Prostate gland (tissue), 2 donors: ENCODE data around the gene SCG5.

Source experiments
- POLR2A ChIP-seq: fragments of 450-650 bp; IDR thresholded peaks from one replicate; pipeline ENCODE4 v1.6.1; 2016; ENCODE audit warnings: antibody characterized with exemption, mild to moderate bottlenecking
- POLR2AphosphoS5 ChIP-seq: sonication (generic); formaldehyde crosslinking; IDR thresholded peaks from one replicate; pipeline ENCODE4 v1.6.1; 2017; ENCODE audit warnings: antibody characterized with exemption
- TF ChIP-seq, protein P1 (sequence below), 4 experiments: fragments of 200-600 bp in 2 of 4; fragments of 450-650 bp in 2 of 4; sonication (generic) in 2 of 4; IDR thresholded peaks; 1 replicate in 3 of 4; 2 replicates in 1 of 4; pipeline ENCODE4 v1.5.1; 2016 to 2019; ENCODE audit warnings: antibody characterized with exemption in 4 of 4, mild to moderate bottlenecking in 2 of 4, moderate library complexity in 2 of 4

DNA sequence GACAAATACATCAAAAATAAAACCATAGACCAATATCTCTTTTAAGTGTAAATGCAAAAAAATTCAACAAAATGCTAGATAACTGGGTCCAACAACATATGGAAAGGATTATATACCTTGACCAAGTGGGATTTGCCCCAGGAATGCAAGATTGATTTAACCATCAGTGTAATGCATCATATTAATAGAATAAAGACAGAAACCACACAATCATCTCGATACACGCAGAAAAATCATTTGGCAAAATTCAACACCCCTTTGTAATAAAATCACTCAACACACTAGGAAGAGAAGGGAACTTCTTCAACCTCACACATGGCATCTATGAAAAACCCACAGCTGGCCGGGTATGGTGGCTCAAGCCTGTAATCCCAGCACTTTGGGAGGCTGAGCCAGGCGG lies 95.8 kb downstream of the SCG5 start:
- TF ChIP-seq POLR2AphosphoS5, result no peak
- no peak for TF ChIP-seq POLR2A
- TF ChIP-seq, protein P1, sequence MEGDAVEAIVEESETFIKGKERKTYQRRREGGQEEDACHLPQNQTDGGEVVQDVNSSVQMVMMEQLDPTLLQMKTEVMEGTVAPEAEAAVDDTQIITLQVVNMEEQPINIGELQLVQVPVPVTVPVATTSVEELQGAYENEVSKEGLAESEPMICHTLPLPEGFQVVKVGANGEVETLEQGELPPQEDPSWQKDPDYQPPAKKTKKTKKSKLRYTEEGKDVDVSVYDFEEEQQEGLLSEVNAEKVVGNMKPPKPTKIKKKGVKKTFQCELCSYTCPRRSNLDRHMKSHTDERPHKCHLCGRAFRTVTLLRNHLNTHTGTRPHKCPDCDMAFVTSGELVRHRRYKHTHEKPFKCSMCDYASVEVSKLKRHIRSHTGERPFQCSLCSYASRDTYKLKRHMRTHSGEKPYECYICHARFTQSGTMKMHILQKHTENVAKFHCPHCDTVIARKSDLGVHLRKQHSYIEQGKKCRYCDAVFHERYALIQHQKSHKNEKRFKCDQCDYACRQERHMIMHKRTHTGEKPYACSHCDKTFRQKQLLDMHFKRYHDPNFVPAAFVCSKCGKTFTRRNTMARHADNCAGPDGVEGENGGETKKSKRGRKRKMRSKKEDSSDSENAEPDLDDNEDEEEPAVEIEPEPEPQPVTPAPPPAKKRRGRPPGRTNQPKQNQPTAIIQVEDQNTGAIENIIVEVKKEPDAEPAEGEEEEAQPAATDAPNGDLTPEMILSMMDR (IDR thresholded peaks at IDR 0.05), result no peak
